GM18951 (cell line): ENCODE results near the gene PIP5K1B.

Experiments used
- POLR2A ChIP-seq: IDR thresholded peaks from 4 replicates; pipeline ENCODE4 v1.6.1; 2011; ENCODE audit warnings: mild to moderate bottlenecking; ENCODE audit not compliant: insufficient read length, insufficient read depth; ENCODE audit errors: extremely low read depth
- in situ Hi-C: fragments of 300-500 bp; cut with MboI; formaldehyde crosslinking; loops from one replicate; pipeline ENCODE4 v1.12.0; 2022; ENCODE audit warnings: low sequenced_read_pairs, mixed read lengths, inconsistent platforms; ENCODE audit not compliant: unreplicated experiment

PIP5K1B gene

GRCh38 chr9:68731857-68732256 is 26.8 kb downstream of the PIP5K1B start:
- in situ Hi-C loops, result no loop called here
- no peak for TF ChIP-seq POLR2A

- in situ Hi-C loops, result no loop called here
- no peak for TF ChIP-seq POLR2A
These were observed 27.5 kb downstream of the PIP5K1B start for GRCh38 chr9:68732405-68733020.

GRCh38 chr9:68733021-68733405 is 28.0 kb downstream of the PIP5K1B start:
- in situ Hi-C loops, result no loop called here
- no peak for TF ChIP-seq POLR2A

- in situ Hi-C loops, result no loop called here
- TF ChIP-seq POLR2A, result no peak
These were observed 33.3 kb downstream of the PIP5K1B start for GRCh38 chr9:68738358-68738757.

GRCh38 chr9:68739621-68740174 is 34.7 kb downstream of the PIP5K1B start:
- TF ChIP-seq POLR2A, result no peak

GRCh38 chr9:68740561-68740960 is 35.5 kb downstream of the PIP5K1B start:
- TF ChIP-seq POLR2A, result no peak
- in situ Hi-C loops, result no loop called here

More at GRCh38 chr9:68739621-68740174, 34.7 kb downstream of the PIP5K1B start:
- in situ Hi-C loops, result no loop called here

- TF ChIP-seq POLR2A, result no peak
- in situ Hi-C loops, result no loop called here
These were observed 36.2 kb downstream of the PIP5K1B start for GRCh38 chr9:68741234-68741633.

- no peak for TF ChIP-seq POLR2A
These were observed 36.8 kb downstream of the PIP5K1B start for GRCh38 chr9:68741704-68742332.

GRCh38 chr9:68742333-68742730 is 37.3 kb downstream of the PIP5K1B start:
- in situ Hi-C loops, result no loop called here

More at GRCh38 chr9:68741704-68742332, 36.8 kb downstream of the PIP5K1B start:
- in situ Hi-C loops, result no loop called here

GRCh38 chr9:68744426-68744825 is 39.4 kb downstream of the PIP5K1B start:
- TF ChIP-seq POLR2A, result no peak
- in situ Hi-C loops, result no loop called here

More at GRCh38 chr9:68742333-68742730, 37.3 kb downstream of the PIP5K1B start:
- TF ChIP-seq POLR2A, result no peak

- TF ChIP-seq POLR2A, result no peak
- in situ Hi-C loops, result no loop called here
These were observed 41.5 kb downstream of the PIP5K1B start for GRCh38 chr9:68746525-68746924.

GRCh38 chr9:68747043-68747533 is 42.0 kb downstream of the PIP5K1B start:
- no peak for TF ChIP-seq POLR2A
- in situ Hi-C loops, result no loop called here

- in situ Hi-C loops, result no loop called here
- no peak for TF ChIP-seq POLR2A
These were observed 44.1 kb downstream of the PIP5K1B start for GRCh38 chr9:68749135-68749534.
